HepG2 (cell line): Measurements from ENCODE around the gene MYH9. TPM values are rescaled to one million over a fixed set of nuclear protein-coding genes. Genes with fewer than 3 reads are reported as not detected.

ENCODE experiments used
- ARID4A ChIP-seq: sonication (generic); formaldehyde crosslinking; IDR thresholded peaks from 2 replicates; pipeline ENCODE4 v1.5.0; 2020; ENCODE audit warnings: mild to moderate bottlenecking, missing genetic modification reagents, borderline replicate concordance
- ATF1 ChIP-seq: IDR thresholded peaks from 2 replicates; pipeline ENCODE4 v1.6.1; 2016; ENCODE audit warnings: mild to moderate bottlenecking, control low read depth
- ATF5 ChIP-seq: sonication (generic); formaldehyde crosslinking; IDR thresholded peaks from 2 replicates; pipeline ENCODE4 v1.4.0; 2020; ENCODE audit warnings: mild to moderate bottlenecking, low read depth, missing genetic modification reagents
- DRAP1 ChIP-seq: IDR thresholded peaks from 2 replicates; pipeline ENCODE4 v1.6.1; 2016; ENCODE audit warnings: missing genetic modification reagents, missing compliant biosample characterization
- FLYWCH1 ChIP-seq: sonication (generic); formaldehyde crosslinking; IDR thresholded peaks from 2 replicates; pipeline ENCODE4 v1.8.1; 2023; ENCODE audit warnings: mild to moderate bottlenecking, missing genetic modification reagents
- HNF4G ChIP-seq, 2 experiments: sonication (generic) in 1 of 2; formaldehyde crosslinking in 1 of 2; IDR thresholded peaks; 2 replicates each; pipeline versions ENCODE4 v1.4.0 to v1.6.1; 2011 to 2020; ENCODE audit warnings: borderline replicate concordance in 2 of 2, low read depth in 2 of 2, mild to moderate bottlenecking in 2 of 2, low read length in 1 of 2, missing genetic modification reagents in 1 of 2, moderate library complexity in 1 of 2
- PCBP1 ChIP-seq: fragments of 200-400 bp; formaldehyde crosslinking; IDR thresholded peaks from 2 replicates; pipeline ENCODE4 v1.6.1; 2017; ENCODE audit warnings: mild to moderate bottlenecking, low read depth, low read length, borderline replicate concordance
- PHF21A ChIP-seq: sonication (generic); formaldehyde crosslinking; IDR thresholded peaks from 2 replicates; pipeline ENCODE4 v1.5.0; 2020; ENCODE audit warnings: mild to moderate bottlenecking, missing genetic modification reagents
- SKI ChIP-seq: fragments of 450-650 bp; IDR thresholded peaks from one replicate; pipeline ENCODE4 v1.6.1; 2018; ENCODE audit warnings: mild to moderate bottlenecking; ENCODE audit not compliant: partially characterized antibody
- SKIL ChIP-seq: sonication (generic); formaldehyde crosslinking; IDR thresholded peaks from 2 replicates; pipeline ENCODE4 v1.8.0; 2022; ENCODE audit warnings: missing genetic modification reagents, mild to moderate bottlenecking, moderate library complexity, borderline replicate concordance
- UBTF ChIP-seq: sonication (generic); formaldehyde crosslinking; IDR thresholded peaks from 2 replicates; pipeline ENCODE4 v1.4.0; 2020; ENCODE audit warnings: mild to moderate bottlenecking, missing genetic modification reagents
- ZNF484 ChIP-seq: sonication (generic); formaldehyde crosslinking; IDR thresholded peaks from 2 replicates; pipeline ENCODE4 v1.5.1; 2020; ENCODE audit warnings: mild to moderate bottlenecking, low read depth, missing genetic modification reagents, borderline replicate concordance
- ZNF510 ChIP-seq: sonication (generic); formaldehyde crosslinking; IDR thresholded peaks from 2 replicates; pipeline ENCODE4 v1.4.0; 2020; ENCODE audit warnings: low read depth, mild to moderate bottlenecking, missing genetic modification reagents
- ZNF589 ChIP-seq: sonication (generic); formaldehyde crosslinking; conservative IDR thresholded peaks from 2 replicates; pipeline ENCODE4 v1.8.0; 2022; ENCODE audit warnings: mild to moderate bottlenecking, moderate library complexity, missing genetic modification reagents
- ZNF691 ChIP-seq: sonication (generic); formaldehyde crosslinking; IDR thresholded peaks from 2 replicates; pipeline ENCODE4 v1.4.0; 2020; ENCODE audit warnings: missing genetic modification reagents, low read depth, mild to moderate bottlenecking, borderline replicate concordance
- polyA plus RNA-seq, 8 experiments: library from polyadenylated mRNA; depleted of rRNA in 3 of 8; stranded (reverse) in 7 of 8; unstranded in 1 of 8; fragments of >200 nt; fragmentation: Illumina TruSeq in 4 of 8; extraction: Trizol in 4 of 8; gene quantifications; 2 replicates each; pipeline versions ENCODE4 v1.2.1 to v1.2.3, GENCODE V29; 2011 to 2016; ENCODE audit warnings: low read depth in 4 of 8, missing spikeins in 1 of 8, mixed read lengths in 1 of 8; ENCODE audit not compliant: insufficient read depth in 1 of 8
- total RNA-seq, 5 experiments: library from RNA; depleted of rRNA; stranded (reverse); fragments of >200 nt; fragmentation: Illumina TruSeq; extraction: Trizol; gene quantifications; 2 replicates each; pipeline ENCODE4 v1.2.3, GENCODE V29; 2016; ENCODE audit warnings: low read depth in 1 of 5

The MYH9 gene
- total and polyA plus RNA-seq, 2 of the 13 experiments (the other 11 are each of a cell fraction or from before 2014, with no cell fraction given), result 50.7 to 98.5 TPM

- TF ChIP-seq ATF5 (CRISPR knock-in tag), result no peak
- peak; percentile 39; the same call in 1 of the 2 replicates for TF ChIP-seq ARID4A (CRISPR knock-in tag)
- TF ChIP-seq SKI, result no peak
- peak; percentile 52 for TF ChIP-seq UBTF (CRISPR knock-in tag)
- TF ChIP-seq ZNF589 (CRISPR knock-in tag), result no peak
- TF ChIP-seq ZNF484 (CRISPR knock-in tag), result no peak
- no peak for TF ChIP-seq FLYWCH1 (CRISPR knock-in tag)
- no peak; the same call in 1 of the 2 replicates for TF ChIP-seq HNF4G (IDR thresholded peaks at IDR 0.05; ENCODE audit: borderline replicate concordance, low read depth, low read length)
- TF ChIP-seq HNF4G (CRISPR knock-in tag; IDR thresholded peaks at IDR 0.05; ENCODE audit: borderline replicate concordance, low read depth), result no peak; the same call in 1 of the 2 replicates
- no peak for TF ChIP-seq SKIL (CRISPR knock-in tag)
- peak; percentile 68 for TF ChIP-seq PHF21A
- no peak for TF ChIP-seq ATF1 (CRISPR knock-in tag)
- TF ChIP-seq ZNF510 (CRISPR knock-in tag), result no peak
- no peak for TF ChIP-seq PCBP1
- TF ChIP-seq DRAP1 (CRISPR knock-in tag), result peak; percentile 46; the same call in 1 of the 2 replicates
- TF ChIP-seq ZNF691 (CRISPR knock-in tag), result no peak; the same call in 1 of the 2 replicates
These were observed 34.7 kb upstream of the MYH9 start (continued) for GRCh38 chr22:36422287-36423014.
